Measurements from ENCODE around the gene KCNH8.

KCNH8 gene

GRCh38 chr3:19215427-19215826 lies 67.1 kb downstream of the KCNH8 start:
- no peaks in the 10 kb centered on the region for H3K79me2 ChIP-seq (ENCODE audit: control insufficient read depth, low read length)
- H3K9me3 ChIP-seq (ENCODE audit: control insufficient read depth, insufficient read depth, low read length): no peaks in the 10 kb centered on the region
- no peak overlapping the region for H3K4me2 ChIP-seq (ENCODE audit: low read length)
- no peaks in the 10 kb centered on the region for H4K20me1 ChIP-seq (ENCODE audit: control insufficient read depth, insufficient read depth, low read depth, low read length)
- H3K9me2 ChIP-seq (replicated peaks; ENCODE audit: control insufficient read depth, low read length): no peaks in the 10 kb centered on the region
- no peak overlapping the region for H3K27ac ChIP-seq (ENCODE audit: low read depth, low read length)
- no peaks in the 10 kb centered on the region for H3K27me3 ChIP-seq (ENCODE audit: control insufficient read depth, low read length)
- H3K4me3 ChIP-seq (ENCODE audit: low read length): no peak overlapping the region
- TF ChIP-seq CTCF (IDR thresholded peaks at IDR 0.05; ENCODE audit: low read depth, low read length, poor library complexity, severe bottlenecking): no peak
- TF ChIP-seq EZH2phosphoT487 (IDR thresholded peaks at IDR 0.05; ENCODE audit: borderline replicate concordance, low read length): no peak
- H3F3A ChIP-seq (ENCODE audit: control insufficient read depth, insufficient read depth): no peaks in the 10 kb centered on the region
- H3K36me3 ChIP-seq (ENCODE audit: control insufficient read depth, low read length): no peaks in the 10 kb centered on the region
- H3K4me1 ChIP-seq (ENCODE audit: control insufficient read depth, low read length): peaks cover 9% of the 10 kb centered on the region

GRCh38 chr3:19216669-19217337 lies 68.5 kb downstream of the KCNH8 start:
- Histone ChIP-seq H3K4me1 (ENCODE audit: control insufficient read depth, low read length) (peaks cover 9% of the 10 kb centered on the region), H3K36me3 (ENCODE audit: control insufficient read depth, low read length) (no peaks in the 10 kb centered on the region), H3K27ac (ENCODE audit: low read depth, low read length) (no peak overlapping the region), H3K4me2 (ENCODE audit: low read length) (no peak overlapping the region), H3K9me3 (ENCODE audit: control insufficient read depth, insufficient read depth, low read length) (no peaks in the 10 kb centered on the region), H3F3A (ENCODE audit: control insufficient read depth, insufficient read depth) (no peaks in the 10 kb centered on the region), H3K9me2 (replicated peaks; ENCODE audit: control insufficient read depth, low read length) (no peaks in the 10 kb centered on the region), H3K4me3 (ENCODE audit: low read length) (no peak overlapping the region), H4K20me1 (ENCODE audit: control insufficient read depth, insufficient read depth, low read depth, low read length) (no peaks in the 10 kb centered on the region), H3K79me2 (ENCODE audit: control insufficient read depth, low read length) (no peaks in the 10 kb centered on the region), H3K27me3 (ENCODE audit: control insufficient read depth, low read length) (no peaks in the 10 kb centered on the region)
- TF ChIP-seq EZH2phosphoT487 (IDR thresholded peaks at IDR 0.05; ENCODE audit: borderline replicate concordance, low read length) (no peak), CTCF (IDR thresholded peaks at IDR 0.05; ENCODE audit: low read depth, low read length, poor library complexity, severe bottlenecking) (no peak)

DNA sequence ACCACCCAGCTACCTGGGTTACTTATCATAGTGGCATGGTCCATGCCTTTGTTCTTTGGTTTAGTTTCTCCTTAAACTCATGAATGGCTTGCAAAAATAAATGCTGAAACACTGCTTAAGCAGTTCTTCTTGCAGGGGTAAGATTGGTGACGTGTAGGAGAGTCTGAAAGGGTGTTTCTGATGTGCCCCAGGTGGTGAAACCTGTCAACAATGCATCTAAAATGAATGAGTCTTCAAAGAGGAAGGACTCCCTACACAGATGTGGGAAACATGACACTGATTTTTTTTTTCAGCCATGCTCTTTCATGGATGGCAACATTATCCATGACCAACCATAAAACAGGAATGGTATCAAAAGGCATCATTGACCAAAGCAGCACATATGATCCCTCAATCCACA lies 72.0 kb downstream of the KCNH8 start:
- H3K79me2 ChIP-seq (ENCODE audit: control insufficient read depth, low read length): no peaks in the 10 kb centered on the region
- no peak for TF ChIP-seq EZH2phosphoT487 (IDR thresholded peaks at IDR 0.05; ENCODE audit: borderline replicate concordance, low read length)
- TF ChIP-seq CTCF (IDR thresholded peaks at IDR 0.05; ENCODE audit: low read depth, low read length, poor library complexity, severe bottlenecking): no peak
- H4K20me1 ChIP-seq (ENCODE audit: control insufficient read depth, insufficient read depth, low read depth, low read length): no peaks in the 10 kb centered on the region
- H3F3A ChIP-seq (ENCODE audit: control insufficient read depth, insufficient read depth): no peaks in the 10 kb centered on the region
- no peak overlapping the region for H3K27ac ChIP-seq (ENCODE audit: low read depth, low read length)
- no peaks in the 10 kb centered on the region for H3K9me3 ChIP-seq (ENCODE audit: control insufficient read depth, insufficient read depth, low read length)
- no peak overlapping the region for H3K4me3 ChIP-seq (ENCODE audit: low read length)
- H3K9me2 ChIP-seq (replicated peaks; ENCODE audit: control insufficient read depth, low read length): no peaks in the 10 kb centered on the region
- H3K36me3 ChIP-seq (ENCODE audit: control insufficient read depth, low read length): no peaks in the 10 kb centered on the region
- no peaks in the 10 kb centered on the region for H3K27me3 ChIP-seq (ENCODE audit: control insufficient read depth, low read length)
- H3K4me1 ChIP-seq (ENCODE audit: control insufficient read depth, low read length): no peaks in the 10 kb centered on the region
- no peak overlapping the region for H3K4me2 ChIP-seq (ENCODE audit: low read length)

Measured in DOHH2 (cell line).